WTC11 (cell line): Measurements from ENCODE around the gene STK17A. TPM values are rescaled to one million over a fixed set of nuclear protein-coding genes. Genes with fewer than 3 reads are reported as not detected.

Experiments
- ATAC-seq: fragments of 200-7000 bp; cut with Tn5 transposase; 2 replicates; pipeline ENCODE4 v1.10.0; 2021; ENCODE audit warnings: mild to moderate bottlenecking, moderate library complexity
- CTCF ChIA-PET: fragments of 300-600 bp; sonication (Branson Sonifier 250); formaldehyde crosslinking; loops from one replicate; lab custom pipeline; 2021; ENCODE audit warnings: antibody characterized with exemption; lab: Charles Lee
- POLR2A ChIA-PET: fragments of 350-600 bp; sonication (Branson Sonifier 250); formaldehyde crosslinking; loops from one replicate; lab custom pipeline; 2021; ENCODE audit warnings: antibody characterized with exemption; lab: Charles Lee
- DNase-seq: peaks from one replicate; pipeline ENCODE4 v3.0.0; 2021; ENCODE audit warnings: low spot score
- H3K27ac Mint-ChIP-seq: 2 replicates; pipeline ENCODE4 v1.8.0; 2021; ENCODE audit warnings: mixed read lengths
- H3K27me3 Mint-ChIP-seq: 2 replicates; pipeline ENCODE4 v1.8.0; 2021; ENCODE audit warnings: low read depth, mild to moderate bottlenecking, moderate library complexity, mixed read lengths
- H3K36me3 Mint-ChIP-seq: 2 replicates; pipeline ENCODE4 v1.8.0; 2021; ENCODE audit warnings: mixed read lengths
- H3K4me1 Mint-ChIP-seq: 2 replicates; pipeline ENCODE4 v1.8.0; 2022; ENCODE audit warnings: mixed read lengths
- H3K4me3 Mint-ChIP-seq: 2 replicates; pipeline ENCODE4 v1.8.0; 2021; ENCODE audit warnings: mild to moderate bottlenecking, moderate library complexity, mixed read lengths
- H3K9me3 Mint-ChIP-seq: 2 replicates; pipeline ENCODE4 v1.8.0; 2021; ENCODE audit warnings: mixed read lengths
- ATF3 ChIP-seq: sonication (generic); formaldehyde crosslinking; conservative IDR thresholded peaks from 2 replicates; pipeline ENCODE4 v1.8.1; 2022; ENCODE audit warnings: mild to moderate bottlenecking, missing genetic modification reagents
- CBFB ChIP-seq: sonication (generic); formaldehyde crosslinking; IDR thresholded peaks from 2 replicates; pipeline ENCODE4 v1.8.1; 2022; ENCODE audit warnings: mild to moderate bottlenecking, low read depth, missing genetic modification reagents
- CREB1 ChIP-seq: sonication (generic); formaldehyde crosslinking; IDR thresholded peaks from 2 replicates; pipeline ENCODE4 v1.8.0; 2023; ENCODE audit warnings: mild to moderate bottlenecking, missing genetic modification reagents
- CREM ChIP-seq: sonication (generic); formaldehyde crosslinking; IDR thresholded peaks from 2 replicates; pipeline ENCODE4 v1.8.1; 2022; ENCODE audit warnings: mild to moderate bottlenecking, missing genetic modification reagents, moderate library complexity
- ELF4 ChIP-seq: sonication (generic); formaldehyde crosslinking; IDR thresholded peaks from 2 replicates; pipeline ENCODE4 v1.8.1; 2022; ENCODE audit warnings: low read depth, mild to moderate bottlenecking, moderate library complexity, missing genetic modification reagents
- HMGA2 ChIP-seq: fragments of 250-450 bp; sonication (Bioruptor Pico); IDR thresholded peaks from 2 replicates; pipeline ENCODE4 v1.4.0; 2021; ENCODE audit warnings: mild to moderate bottlenecking, moderate library complexity
- IRF1 ChIP-seq: sonication (generic); formaldehyde crosslinking; IDR thresholded peaks from 2 replicates; pipeline ENCODE4 v1.8.0; 2023; ENCODE audit warnings: missing genetic modification reagents
- KAT7 ChIP-seq: sonication (generic); formaldehyde crosslinking; IDR thresholded peaks from 2 replicates; pipeline ENCODE4 v1.8.1; 2023; ENCODE audit warnings: missing genetic modification reagents, mild to moderate bottlenecking, borderline replicate concordance
- NR1H2 ChIP-seq: sonication (generic); formaldehyde crosslinking; IDR thresholded peaks from 2 replicates; pipeline ENCODE4 v1.9.0; 2021; ENCODE audit warnings: mild to moderate bottlenecking, moderate library complexity, missing genetic modification reagents
- PRRX2 ChIP-seq: fragments of 250-450 bp; sonication (Bioruptor Pico); IDR thresholded peaks from 2 replicates; pipeline ENCODE4 v1.8.0; 2021; ENCODE audit warnings: mild to moderate bottlenecking
- TEAD1 ChIP-seq: sonication (generic); formaldehyde crosslinking; IDR thresholded peaks from 2 replicates; pipeline ENCODE4 v1.8.0; 2022; ENCODE audit warnings: mild to moderate bottlenecking, missing genetic modification reagents
- TEAD4 ChIP-seq: sonication (generic); formaldehyde crosslinking; IDR thresholded peaks from 2 replicates; pipeline ENCODE4 v1.8.0; 2022; ENCODE audit warnings: mild to moderate bottlenecking, missing genetic modification reagents
- ZNF423 ChIP-seq: fragments of 250-450 bp; sonication (Bioruptor Pico); IDR thresholded peaks from 2 replicates; pipeline ENCODE4 v2.1.2; 2022; ENCODE audit warnings: mild to moderate bottlenecking, moderate library complexity
- total RNA-seq: library from RNA; stranded (reverse); gene quantifications from 3 replicates; pipeline ENCODE4 v1.2.3, GENCODE V29; 2021
- TF ChIP-seq, protein P1 (sequence below): sonication (generic); formaldehyde crosslinking; IDR thresholded peaks from 2 replicates; pipeline ENCODE4 v1.8.0; 2022; ENCODE audit warnings: missing genetic modification reagents
- TF ChIP-seq, protein P2 (sequence below): sonication (generic); formaldehyde crosslinking; IDR thresholded peaks from 2 replicates; pipeline ENCODE4 v1.8.1; 2022; ENCODE audit warnings: low read depth, missing genetic modification reagents, borderline replicate concordance
- TF ChIP-seq, protein P3 (sequence below): fragments of 200-600 bp; IDR thresholded peaks from 2 replicates; pipeline ENCODE4 v1.8.0; 2022; ENCODE audit warnings: antibody characterized with exemption
- TF ChIP-seq, protein P4 (sequence below): sonication (generic); formaldehyde crosslinking; IDR thresholded peaks from 2 replicates; pipeline ENCODE4 v1.8.1; 2023; ENCODE audit warnings: mild to moderate bottlenecking, missing genetic modification reagents
- TF ChIP-seq, protein P5 (sequence below): sonication (generic); formaldehyde crosslinking; IDR thresholded peaks from 2 replicates; pipeline ENCODE4 v1.8.1; 2022; ENCODE audit warnings: mild to moderate bottlenecking, missing genetic modification reagents, moderate library complexity, borderline replicate concordance

The STK17A gene
- total RNA-seq, 1 experiment from 2014 or later = 17.6 TPM

DNA sequence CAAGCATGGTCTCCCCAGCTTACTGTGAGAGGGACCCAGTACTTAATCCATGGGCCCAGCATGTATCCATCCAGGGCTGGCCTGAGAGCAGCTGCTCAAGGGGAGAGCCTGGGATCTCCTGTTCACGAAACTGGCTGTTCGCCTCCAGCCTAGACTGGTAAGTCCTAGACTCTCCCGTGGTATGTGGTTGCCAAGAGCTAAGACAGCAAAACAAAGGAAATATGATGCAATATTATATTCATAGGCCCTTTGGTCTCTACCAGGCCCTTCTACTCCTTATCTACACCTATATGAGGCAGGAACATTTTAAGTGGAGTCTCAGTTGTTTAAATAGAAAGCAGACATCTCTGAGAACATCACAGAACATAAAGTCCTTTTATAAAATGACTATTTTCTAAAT lies 28.9 kb upstream of the STK17A start (continued):
- TF ChIP-seq, protein P1, sequence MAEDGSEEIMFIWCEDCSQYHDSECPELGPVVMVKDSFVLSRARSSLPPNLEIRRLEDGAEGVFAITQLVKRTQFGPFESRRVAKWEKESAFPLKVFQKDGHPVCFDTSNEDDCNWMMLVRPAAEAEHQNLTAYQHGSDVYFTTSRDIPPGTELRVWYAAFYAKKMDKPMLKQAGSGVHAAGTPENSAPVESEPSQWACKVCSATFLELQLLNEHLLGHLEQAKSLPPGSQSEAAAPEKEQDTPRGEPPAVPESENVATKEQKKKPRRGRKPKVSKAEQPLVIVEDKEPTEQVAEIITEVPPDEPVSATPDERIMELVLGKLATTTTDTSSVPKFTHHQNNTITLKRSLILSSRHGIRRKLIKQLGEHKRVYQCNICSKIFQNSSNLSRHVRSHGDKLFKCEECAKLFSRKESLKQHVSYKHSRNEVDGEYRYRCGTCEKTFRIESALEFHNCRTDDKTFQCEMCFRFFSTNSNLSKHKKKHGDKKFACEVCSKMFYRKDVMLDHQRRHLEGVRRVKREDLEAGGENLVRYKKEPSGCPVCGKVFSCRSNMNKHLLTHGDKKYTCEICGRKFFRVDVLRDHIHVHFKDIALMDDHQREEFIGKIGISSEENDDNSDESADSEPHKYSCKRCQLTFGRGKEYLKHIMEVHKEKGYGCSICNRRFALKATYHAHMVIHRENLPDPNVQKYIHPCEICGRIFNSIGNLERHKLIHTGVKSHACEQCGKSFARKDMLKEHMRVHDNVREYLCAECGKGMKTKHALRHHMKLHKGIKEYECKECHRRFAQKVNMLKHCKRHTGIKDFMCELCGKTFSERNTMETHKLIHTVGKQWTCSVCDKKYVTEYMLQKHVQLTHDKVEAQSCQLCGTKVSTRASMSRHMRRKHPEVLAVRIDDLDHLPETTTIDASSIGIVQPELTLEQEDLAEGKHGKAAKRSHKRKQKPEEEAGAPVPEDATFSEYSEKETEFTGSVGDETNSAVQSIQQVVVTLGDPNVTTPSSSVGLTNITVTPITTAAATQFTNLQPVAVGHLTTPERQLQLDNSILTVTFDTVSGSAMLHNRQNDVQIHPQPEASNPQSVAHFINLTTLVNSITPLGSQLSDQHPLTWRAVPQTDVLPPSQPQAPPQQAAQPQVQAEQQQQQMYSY (CRISPR knock-in tag) = no peak
- TF ChIP-seq ELF4 (CRISPR knock-in tag) = no peak
- TF ChIP-seq, protein P2, sequence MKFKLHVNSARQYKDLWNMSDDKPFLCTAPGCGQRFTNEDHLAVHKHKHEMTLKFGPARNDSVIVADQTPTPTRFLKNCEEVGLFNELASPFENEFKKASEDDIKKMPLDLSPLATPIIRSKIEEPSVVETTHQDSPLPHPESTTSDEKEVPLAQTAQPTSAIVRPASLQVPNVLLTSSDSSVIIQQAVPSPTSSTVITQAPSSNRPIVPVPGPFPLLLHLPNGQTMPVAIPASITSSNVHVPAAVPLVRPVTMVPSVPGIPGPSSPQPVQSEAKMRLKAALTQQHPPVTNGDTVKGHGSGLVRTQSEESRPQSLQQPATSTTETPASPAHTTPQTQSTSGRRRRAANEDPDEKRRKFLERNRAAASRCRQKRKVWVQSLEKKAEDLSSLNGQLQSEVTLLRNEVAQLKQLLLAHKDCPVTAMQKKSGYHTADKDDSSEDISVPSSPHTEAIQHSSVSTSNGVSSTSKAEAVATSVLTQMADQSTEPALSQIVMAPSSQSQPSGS = no peak
- TF ChIP-seq, all 79 proteins: peak for 0

GRCh38 chr7:43554423-43554822 lies 28.5 kb upstream of the STK17A start:
- DNase-seq = no peak
- ATAC-seq = no peak
- Mint-ChIP-seq H3K9me3 (no peaks in the 10 kb centered on the region), H3K4me1 (peaks cover 19% of the 10 kb centered on the region), H3K27me3 (no peaks in the 10 kb centered on the region), H3K27ac (no peak overlapping the region), H3K36me3 (no peaks in the 10 kb centered on the region), H3K4me3 (no peak overlapping the region)
- no peak for TF ChIP-seq ATF3 (CRISPR knock-in tag)
- TF ChIP-seq, protein P3, sequence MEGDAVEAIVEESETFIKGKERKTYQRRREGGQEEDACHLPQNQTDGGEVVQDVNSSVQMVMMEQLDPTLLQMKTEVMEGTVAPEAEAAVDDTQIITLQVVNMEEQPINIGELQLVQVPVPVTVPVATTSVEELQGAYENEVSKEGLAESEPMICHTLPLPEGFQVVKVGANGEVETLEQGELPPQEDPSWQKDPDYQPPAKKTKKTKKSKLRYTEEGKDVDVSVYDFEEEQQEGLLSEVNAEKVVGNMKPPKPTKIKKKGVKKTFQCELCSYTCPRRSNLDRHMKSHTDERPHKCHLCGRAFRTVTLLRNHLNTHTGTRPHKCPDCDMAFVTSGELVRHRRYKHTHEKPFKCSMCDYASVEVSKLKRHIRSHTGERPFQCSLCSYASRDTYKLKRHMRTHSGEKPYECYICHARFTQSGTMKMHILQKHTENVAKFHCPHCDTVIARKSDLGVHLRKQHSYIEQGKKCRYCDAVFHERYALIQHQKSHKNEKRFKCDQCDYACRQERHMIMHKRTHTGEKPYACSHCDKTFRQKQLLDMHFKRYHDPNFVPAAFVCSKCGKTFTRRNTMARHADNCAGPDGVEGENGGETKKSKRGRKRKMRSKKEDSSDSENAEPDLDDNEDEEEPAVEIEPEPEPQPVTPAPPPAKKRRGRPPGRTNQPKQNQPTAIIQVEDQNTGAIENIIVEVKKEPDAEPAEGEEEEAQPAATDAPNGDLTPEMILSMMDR = no peak
- no peak for TF ChIP-seq CREB1 (CRISPR knock-in tag)
- ChIA-PET POLR2A (no interaction called here), CTCF (interaction anchor here (0.8 to 5.1 kb wide), 3 partner anchors 28 to 284 kb away, joined by 3 to 28 read pairs (median 3); partner anchors contain the start of gene STK17A)

GRCh38 chr7:43557831-43558495 lies 24.9 kb upstream of the STK17A start:
- ChIA-PET CTCF (interaction anchor here (5.1 kb wide), 1 partner anchor 25 kb away, joined by 28 read pairs; the partner anchor contains the start of gene STK17A), POLR2A (no interaction called here)
- no peaks in the 10 kb centered on the region for H3K27me3 Mint-ChIP-seq
- no peak for DNase-seq
- no peaks in the 10 kb centered on the region for H3K36me3 Mint-ChIP-seq
- TF ChIP-seq IRF1 (CRISPR knock-in tag) (no peak), ZNF423 (CRISPR knock-in tag) (no peak), NR1H2 (CRISPR knock-in tag) (no peak)
- peaks cover 27% of the 10 kb centered on the region for H3K4me1 Mint-ChIP-seq
- no peak overlapping the region for H3K27ac Mint-ChIP-seq
- ATAC-seq = no peak
- no peak overlapping the region for H3K4me3 Mint-ChIP-seq
- H3K9me3 Mint-ChIP-seq = no peaks in the 10 kb centered on the region; the same call in 1 of the 2 replicates

GRCh38 chr7:43559171-43559945 lies 23.6 kb upstream of the STK17A start:
- Mint-ChIP-seq H3K9me3 (no peaks in the 10 kb centered on the region; the same call in 1 of the 2 replicates), H3K36me3 (no peaks in the 10 kb centered on the region), H3K27ac (no peak overlapping the region), H3K27me3 (no peaks in the 10 kb centered on the region), H3K4me1 (peaks cover 26% of the 10 kb centered on the region), H3K4me3 (no peak overlapping the region)
- ChIA-PET POLR2A (no interaction called here), CTCF (no interaction called here)
- ATAC-seq = no peak
- no peak for DNase-seq
- TF ChIP-seq KAT7 (CRISPR knock-in tag) = no peak
- TF ChIP-seq PRRX2 (CRISPR knock-in tag) = no peak
- TF ChIP-seq TEAD4 (CRISPR knock-in tag) = no peak
- no peak for TF ChIP-seq HMGA2 (CRISPR knock-in tag)
- no peak for TF ChIP-seq TEAD1 (CRISPR knock-in tag)
- TF ChIP-seq, protein P4, sequence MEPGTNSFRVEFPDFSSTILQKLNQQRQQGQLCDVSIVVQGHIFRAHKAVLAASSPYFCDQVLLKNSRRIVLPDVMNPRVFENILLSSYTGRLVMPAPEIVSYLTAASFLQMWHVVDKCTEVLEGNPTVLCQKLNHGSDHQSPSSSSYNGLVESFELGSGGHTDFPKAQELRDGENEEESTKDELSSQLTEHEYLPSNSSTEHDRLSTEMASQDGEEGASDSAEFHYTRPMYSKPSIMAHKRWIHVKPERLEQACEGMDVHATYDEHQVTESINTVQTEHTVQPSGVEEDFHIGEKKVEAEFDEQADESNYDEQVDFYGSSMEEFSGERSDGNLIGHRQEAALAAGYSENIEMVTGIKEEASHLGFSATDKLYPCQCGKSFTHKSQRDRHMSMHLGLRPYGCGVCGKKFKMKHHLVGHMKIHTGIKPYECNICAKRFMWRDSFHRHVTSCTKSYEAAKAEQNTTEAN (CRISPR knock-in tag) = no peak
- TF ChIP-seq, protein P5, sequence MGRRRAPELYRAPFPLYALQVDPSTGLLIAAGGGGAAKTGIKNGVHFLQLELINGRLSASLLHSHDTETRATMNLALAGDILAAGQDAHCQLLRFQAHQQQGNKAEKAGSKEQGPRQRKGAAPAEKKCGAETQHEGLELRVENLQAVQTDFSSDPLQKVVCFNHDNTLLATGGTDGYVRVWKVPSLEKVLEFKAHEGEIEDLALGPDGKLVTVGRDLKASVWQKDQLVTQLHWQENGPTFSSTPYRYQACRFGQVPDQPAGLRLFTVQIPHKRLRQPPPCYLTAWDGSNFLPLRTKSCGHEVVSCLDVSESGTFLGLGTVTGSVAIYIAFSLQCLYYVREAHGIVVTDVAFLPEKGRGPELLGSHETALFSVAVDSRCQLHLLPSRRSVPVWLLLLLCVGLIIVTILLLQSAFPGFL (CRISPR knock-in tag) = no peak
- TF ChIP-seq ZNF423 (CRISPR knock-in tag) = no peak
- TF ChIP-seq CREM (CRISPR knock-in tag) = no peak
- TF ChIP-seq CBFB = no peak
